ENCODE measurements around the gene KCTD10. TPM values are rescaled to one million over a fixed set of nuclear protein-coding genes. Genes with fewer than 3 reads are reported as not detected.

KCTD10 gene
- total RNA-seq, 1 experiment from 2014 or later: 56.7 TPM

DNA sequence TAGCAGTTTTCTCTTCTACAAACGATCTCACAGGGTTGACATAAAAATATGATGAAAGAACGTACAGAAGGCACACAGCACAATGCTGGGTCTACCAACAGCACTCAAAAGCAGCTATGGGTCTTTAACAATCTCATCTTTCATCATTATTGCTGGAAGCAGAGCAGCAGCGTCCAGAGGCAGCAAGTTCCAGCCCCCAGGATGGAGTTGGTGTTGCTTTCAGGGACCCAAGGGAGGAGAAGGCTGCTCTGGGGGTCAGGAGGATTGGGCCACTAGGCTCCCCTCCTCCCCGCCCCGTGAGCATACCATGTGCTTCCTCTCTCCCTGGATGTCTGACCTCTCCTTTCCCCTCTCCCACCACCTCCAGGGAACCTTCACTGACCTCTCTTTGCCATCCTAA lies 13.3 kb downstream of the KCTD10 start:
- no peaks in the 10 kb centered on the region for H3K9me3 Mint-ChIP-seq (ENCODE audit: low read depth, unreplicated experiment)
- H3K4me3 Mint-ChIP-seq (ENCODE audit: low read depth, unreplicated experiment): peak overlapping the region; percentile 49
- H3K27ac Mint-ChIP-seq (ENCODE audit: unreplicated experiment): peak overlapping the region; percentile 87
- BruUV-seq (replicated peaks): TSS peak; percentile 96
- CTCF ChIA-PET: interaction anchor here (0.6 to 2.1 kb wide), 4 partner anchors 9 to 310 kb away, joined by 3 to 11 read pairs (median 6); partner anchors contain the start of genes KCTD10 and UBE3B
- H3K36me3 Mint-ChIP-seq (ENCODE audit: insufficient read depth, unreplicated experiment): peaks cover 41% of the 10 kb centered on the region
- TF ChIP-seq, protein P1, sequence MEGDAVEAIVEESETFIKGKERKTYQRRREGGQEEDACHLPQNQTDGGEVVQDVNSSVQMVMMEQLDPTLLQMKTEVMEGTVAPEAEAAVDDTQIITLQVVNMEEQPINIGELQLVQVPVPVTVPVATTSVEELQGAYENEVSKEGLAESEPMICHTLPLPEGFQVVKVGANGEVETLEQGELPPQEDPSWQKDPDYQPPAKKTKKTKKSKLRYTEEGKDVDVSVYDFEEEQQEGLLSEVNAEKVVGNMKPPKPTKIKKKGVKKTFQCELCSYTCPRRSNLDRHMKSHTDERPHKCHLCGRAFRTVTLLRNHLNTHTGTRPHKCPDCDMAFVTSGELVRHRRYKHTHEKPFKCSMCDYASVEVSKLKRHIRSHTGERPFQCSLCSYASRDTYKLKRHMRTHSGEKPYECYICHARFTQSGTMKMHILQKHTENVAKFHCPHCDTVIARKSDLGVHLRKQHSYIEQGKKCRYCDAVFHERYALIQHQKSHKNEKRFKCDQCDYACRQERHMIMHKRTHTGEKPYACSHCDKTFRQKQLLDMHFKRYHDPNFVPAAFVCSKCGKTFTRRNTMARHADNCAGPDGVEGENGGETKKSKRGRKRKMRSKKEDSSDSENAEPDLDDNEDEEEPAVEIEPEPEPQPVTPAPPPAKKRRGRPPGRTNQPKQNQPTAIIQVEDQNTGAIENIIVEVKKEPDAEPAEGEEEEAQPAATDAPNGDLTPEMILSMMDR (IDR thresholded peaks at IDR 0.05; ENCODE audit: unreplicated experiment): no peak
- H3K27me3 Mint-ChIP-seq (ENCODE audit: unreplicated experiment): no peaks in the 10 kb centered on the region
- intact Hi-C loops (cut with micrococcal nuclease; ENCODE audit: unreplicated experiment): loop anchor here (2.0 kb wide), 1 partner anchor 31 kb away; no protein-coding TSS in a partner anchor
- peaks cover 47% of the 10 kb centered on the region for H3K4me1 Mint-ChIP-seq (ENCODE audit: low read depth, unreplicated experiment)
- no peak for DNase-seq

- H3K4me3 Mint-ChIP-seq (ENCODE audit: low read depth, unreplicated experiment): peak overlapping the region; percentile 49
- H3K27me3 Mint-ChIP-seq (ENCODE audit: unreplicated experiment): no peaks in the 10 kb centered on the region
- TF ChIP-seq, protein P1 (IDR thresholded peaks at IDR 0.05; ENCODE audit: unreplicated experiment): no peak
- CTCF ChIA-PET: interaction anchor here (0.6 to 2.1 kb wide), 8 partner anchors 10 to 541 kb away, joined by 3 to 11 read pairs (median 4); partner anchors contain the start of genes KCTD10 and UBE3B
- intact Hi-C loops (cut with micrococcal nuclease; ENCODE audit: unreplicated experiment): loop anchor here (2.0 kb wide), 1 partner anchor 30 kb away; no protein-coding TSS in a partner anchor
- BruUV-seq (replicated peaks): no TSS peak
- DNase-seq: peak; percentile 75
- peaks cover 41% of the 10 kb centered on the region for H3K36me3 Mint-ChIP-seq (ENCODE audit: insufficient read depth, unreplicated experiment)
- peaks cover 47% of the 10 kb centered on the region for H3K4me1 Mint-ChIP-seq (ENCODE audit: low read depth, unreplicated experiment)
- H3K27ac Mint-ChIP-seq (ENCODE audit: unreplicated experiment): peak overlapping the region; percentile 87
- H3K9me3 Mint-ChIP-seq (ENCODE audit: low read depth, unreplicated experiment): no peaks in the 10 kb centered on the region
Observed at GRCh38 chr12:109462868-109463692, 14.0 kb downstream of the KCTD10 start.

GRCh38 chr12:109461846-109462756 lies 15.0 kb downstream of the KCTD10 start:
- intact Hi-C loops (cut with micrococcal nuclease; ENCODE audit: unreplicated experiment): loop anchor here (2.0 kb wide), 1 partner anchor 29 kb away; no protein-coding TSS in a partner anchor
- CTCF ChIA-PET: interaction anchor here (0.6 to 2.1 kb wide), 7 partner anchors 9 to 542 kb away, joined by 3 to 11 read pairs (median 4); no protein-coding TSS in a partner anchor
- Mint-ChIP-seq H3K9me3 (ENCODE audit: low read depth, unreplicated experiment) (no peaks in the 10 kb centered on the region), H3K4me3 (ENCODE audit: low read depth, unreplicated experiment) (peak overlapping the region; percentile 49), H3K36me3 (ENCODE audit: insufficient read depth, unreplicated experiment) (peaks cover 46% of the 10 kb centered on the region), H3K4me1 (ENCODE audit: low read depth, unreplicated experiment) (peaks cover 47% of the 10 kb centered on the region), H3K27me3 (ENCODE audit: unreplicated experiment) (no peaks in the 10 kb centered on the region), H3K27ac (ENCODE audit: unreplicated experiment) (peak overlapping the region; percentile 87)
- DNase-seq: peak; percentile 54
- TF ChIP-seq, protein P1 (IDR thresholded peaks at IDR 0.05; ENCODE audit: unreplicated experiment): no peak
- BruUV-seq (replicated peaks): no TSS peak
